MM.1S (cell line): Measurements from ENCODE around the gene FBXW4.
"Not testable (repeated sequence)": the region's sequence is repeated elsewhere in the genome, so short reads cannot be mapped to it uniquely, and the experiment has no call there.

Experiments used
- DNase-seq: peaks from one replicate; pipeline ENCODE4 v3.0.0-alpha.2; 2015
- H2AFZ ChIP-seq: fragments of 300-600 bp; sonication (generic); 2 replicates; pipeline ENCODE4 v1.6.0; 2016; ENCODE audit warnings: antibody characterized with exemption, low read length
- H3F3A ChIP-seq: fragments of 300-600 bp; sonication (generic); 2 replicates; pipeline ENCODE4 v1.6.1; 2016; ENCODE audit warnings: mild to moderate bottlenecking, antibody characterized with exemption, low read length, moderate library complexity, mixed read lengths; ENCODE audit not compliant: insufficient read depth
- H3K27ac ChIP-seq: fragments of 300-600 bp; sonication (generic); 2 replicates; pipeline ENCODE4 v1.5.1; 2016; ENCODE audit warnings: mild to moderate bottlenecking, low read length
- H3K27me3 ChIP-seq: fragments of 300-600 bp; sonication (generic); replicated peaks from 2 replicates; pipeline ENCODE4 v1.6.0; 2016; ENCODE audit warnings: low read length; ENCODE audit not compliant: insufficient read depth
- H3K36me3 ChIP-seq: fragments of 300-600 bp; sonication (generic); replicated peaks from 2 replicates; pipeline ENCODE4 v1.6.1; 2016; ENCODE audit warnings: mild to moderate bottlenecking, low read length, mixed read lengths; ENCODE audit not compliant: insufficient read depth
- H3K4me1 ChIP-seq: fragments of 300-600 bp; sonication (generic); 2 replicates; pipeline ENCODE4 v1.6.1; 2016; ENCODE audit warnings: low read length, mixed read lengths
- H3K4me2 ChIP-seq: fragments of 300-600 bp; sonication (generic); 2 replicates; pipeline ENCODE4 v1.6.0; 2016; ENCODE audit warnings: low read depth, low read length
- H3K4me3 ChIP-seq: fragments of 300-600 bp; sonication (generic); 2 replicates; pipeline ENCODE4 v1.5.1; 2016; ENCODE audit warnings: low read length, mixed read lengths
- H3K79me2 ChIP-seq: fragments of 300-600 bp; sonication (generic); 2 replicates; pipeline ENCODE4 v1.6.1; 2016; ENCODE audit warnings: mixed run types, low read length, mixed read lengths
- H3K9ac ChIP-seq: fragments of 300-600 bp; sonication (generic); 2 replicates; pipeline ENCODE4 v1.6.1; 2016; ENCODE audit warnings: low read length, mixed read lengths
- H3K9me2 ChIP-seq: fragments of 300-600 bp; sonication (generic); replicated peaks from 2 replicates; pipeline ENCODE4 v1.6.1; 2016; ENCODE audit warnings: mild to moderate bottlenecking, low read length, mixed read lengths; ENCODE audit not compliant: insufficient read depth
- H3K9me3 ChIP-seq: fragments of 300-600 bp; sonication (generic); replicated peaks from 2 replicates; pipeline ENCODE4 v1.6.1; 2016; ENCODE audit warnings: mild to moderate bottlenecking, low read length, mixed read lengths; ENCODE audit not compliant: insufficient read depth
- H4K20me1 ChIP-seq: fragments of 300-600 bp; sonication (generic); 2 replicates; pipeline ENCODE4 v1.6.1; 2016; ENCODE audit warnings: mild to moderate bottlenecking, low read length, moderate library complexity, mixed read lengths; ENCODE audit not compliant: insufficient read depth
- CTCF ChIP-seq: fragments of 300-600 bp; sonication (generic); IDR thresholded peaks from 2 replicates; pipeline ENCODE4 v1.5.1; 2016; ENCODE audit warnings: antibody characterized with exemption, low read length, mixed read lengths
- EZH2 ChIP-seq: fragments of 300-600 bp; sonication (generic); optimal IDR thresholded peaks from 2 replicates; pipeline ENCODE3; 2017; ENCODE audit warnings: low read depth, mild to moderate bottlenecking, antibody characterized with exemption, low read length, mixed read lengths
- EZH2phosphoT487 ChIP-seq: fragments of 300-600 bp; sonication (generic); IDR thresholded peaks from 2 replicates; pipeline ENCODE4 v1.6.1; 2018; ENCODE audit warnings: antibody characterized with exemption, low read length

FBXW4 gene

DNA sequence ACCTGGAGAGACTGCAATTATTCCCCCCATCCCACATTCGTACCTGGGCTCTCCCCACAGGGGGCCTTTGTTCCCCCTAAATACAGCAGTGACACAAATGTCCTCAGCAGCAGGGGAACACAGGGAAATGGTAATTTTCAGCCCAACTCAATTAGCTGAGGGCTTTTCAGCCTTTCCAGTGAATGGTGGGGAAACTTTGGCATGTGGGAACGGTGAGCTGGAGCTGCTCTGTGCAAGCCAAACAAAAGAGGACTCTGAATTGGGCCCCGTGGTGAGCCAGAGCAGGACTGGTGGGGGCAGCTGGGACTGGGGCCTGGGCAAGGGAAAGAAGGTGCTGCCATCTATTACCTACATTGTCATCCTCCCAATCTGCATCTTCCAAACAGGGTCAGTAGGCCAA lies 51.0 kb downstream of the FBXW4 start:
- Histone ChIP-seq H3K27ac (no peak overlapping the region), H3F3A (no peaks in the 10 kb centered on the region), H3K4me1 (no peaks in the 10 kb centered on the region), H3K4me2 (no peak overlapping the region), H3K79me2 (no peaks in the 10 kb centered on the region), H3K4me3 (no peak overlapping the region), H4K20me1 (no peaks in the 10 kb centered on the region), H3K9ac (no peak overlapping the region), H2AFZ (no peak overlapping the region), H3K36me3 (no peaks in the 10 kb centered on the region), H3K9me3 (no peaks in the 10 kb centered on the region), H3K27me3 (no peaks in the 10 kb centered on the region), H3K9me2 (no peaks in the 10 kb centered on the region)
- no peak for DNase-seq
- TF ChIP-seq EZH2 = no peak
- TF ChIP-seq EZH2phosphoT487 = no peak
- TF ChIP-seq CTCF = no peak

DNA sequence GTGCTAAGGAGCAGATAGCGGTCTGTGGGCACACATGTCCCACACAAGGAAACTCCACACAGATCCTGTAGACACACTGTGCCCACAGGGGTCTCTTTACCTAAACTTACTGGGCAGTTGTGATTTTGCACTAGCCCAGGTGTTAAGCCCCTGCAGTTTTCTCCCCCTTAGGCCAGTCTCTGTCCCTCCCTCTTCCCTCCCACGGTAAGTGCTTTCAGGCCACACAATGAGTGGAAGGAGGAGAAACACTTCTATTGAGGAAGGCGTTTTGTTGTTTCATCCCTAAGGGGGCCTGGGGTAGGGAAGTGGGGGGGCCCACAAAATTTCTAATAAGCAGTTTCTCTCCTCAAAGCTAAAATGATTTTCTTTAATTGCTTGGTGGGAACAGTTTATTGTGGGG lies 51.4 kb downstream of the FBXW4 start:
- Histone ChIP-seq H3K4me1 (no peaks in the 10 kb centered on the region), H3K27ac (no peak overlapping the region), H4K20me1 (no peaks in the 10 kb centered on the region), H3K9ac (no peak overlapping the region), H3K9me3 (no peaks in the 10 kb centered on the region), H3K4me2 (no peak overlapping the region), H3F3A (no peaks in the 10 kb centered on the region), H3K36me3 (no peaks in the 10 kb centered on the region), H3K4me3 (no peak overlapping the region), H3K9me2 (no peaks in the 10 kb centered on the region), H3K79me2 (no peaks in the 10 kb centered on the region), H2AFZ (no peak overlapping the region), H3K27me3 (no peaks in the 10 kb centered on the region)
- DNase-seq = no peak
- TF ChIP-seq EZH2phosphoT487 (no peak), CTCF (no peak), EZH2 (no peak)

DNA sequence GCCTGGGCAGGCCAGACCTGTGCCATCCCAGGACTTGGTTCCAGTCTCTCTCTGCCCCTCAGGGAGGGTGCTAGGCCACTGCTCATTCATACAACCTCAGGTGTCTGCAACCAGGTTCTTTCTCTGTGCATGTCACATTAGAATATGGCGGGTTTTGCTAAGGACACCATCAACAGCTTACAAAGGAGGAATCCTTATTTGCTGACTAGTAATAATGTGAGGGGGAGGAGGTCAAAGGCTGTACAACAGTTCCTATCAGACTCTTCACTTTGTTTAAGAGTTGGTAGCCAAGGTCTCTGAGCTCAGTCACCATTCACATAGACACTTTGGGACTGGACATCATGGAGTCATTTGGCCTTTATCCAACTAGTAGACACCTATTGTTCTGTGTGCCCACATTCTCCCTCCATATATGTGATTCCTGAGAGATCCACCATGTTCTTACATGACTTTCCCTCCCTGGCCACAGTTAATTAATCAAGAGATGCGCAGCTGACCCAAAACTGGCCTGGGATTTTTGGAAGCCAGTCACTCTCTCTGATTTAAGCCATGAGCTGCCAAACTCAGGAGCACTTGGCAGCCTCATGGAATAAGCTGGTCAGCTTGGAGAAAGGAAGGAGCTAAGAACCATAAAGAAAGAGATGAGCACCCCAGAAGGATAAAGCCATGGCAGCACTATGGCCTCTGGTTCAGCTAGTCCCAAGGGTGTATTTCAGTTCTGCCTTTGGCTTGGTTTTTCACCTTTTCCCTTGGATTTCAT lies 55.6 kb downstream of the FBXW4 start:
- Histone ChIP-seq H3K27ac (no peak overlapping the region), H3K4me3 (no peak overlapping the region), H3F3A (no peaks in the 10 kb centered on the region), H4K20me1 (no peaks in the 10 kb centered on the region), H3K4me2 (no peak overlapping the region), H2AFZ (no peak overlapping the region), H3K27me3 (no peaks in the 10 kb centered on the region), H3K36me3 (no peaks in the 10 kb centered on the region), H3K4me1 (no peaks in the 10 kb centered on the region), H3K9ac (no peak overlapping the region), H3K79me2 (no peaks in the 10 kb centered on the region), H3K9me2 (no peaks in the 10 kb centered on the region), H3K9me3 (no peaks in the 10 kb centered on the region)
- TF ChIP-seq EZH2 (no peak), CTCF (no peak), EZH2phosphoT487 (no peak)
- DNase-seq = no peak

DNA sequence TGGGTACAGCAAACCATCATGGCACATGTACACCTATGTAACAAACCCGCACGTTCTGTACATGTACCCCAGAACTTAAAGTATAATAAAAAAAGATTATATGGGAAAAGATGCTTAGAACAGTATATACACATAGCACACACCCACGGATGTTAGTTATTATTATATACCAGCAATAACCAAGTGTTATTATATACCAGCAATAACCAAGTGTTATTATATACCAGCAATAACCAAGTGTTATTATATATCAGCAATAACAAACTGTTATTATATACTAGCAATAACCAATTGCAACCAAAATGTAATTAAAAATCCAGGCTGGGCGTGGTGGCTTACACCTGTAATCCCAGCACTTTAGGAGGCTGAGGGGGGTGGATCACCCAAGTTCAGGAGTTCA lies 61.5 kb downstream of the FBXW4 start:
- not testable (repeated sequence) for H3K4me2 ChIP-seq, H3F3A ChIP-seq, H3K9me3 ChIP-seq, H3K9me2 ChIP-seq, H3K9ac ChIP-seq, DNase-seq, H3K79me2 ChIP-seq, H3K4me1 ChIP-seq, H3K36me3 ChIP-seq, H3K27ac ChIP-seq, H4K20me1 ChIP-seq, H3K27me3 ChIP-seq, H2AFZ ChIP-seq, H3K4me3 ChIP-seq
